HCT116 (cell line): ENCODE data around the gene FCMR. TPM values are rescaled to one million over a fixed set of nuclear protein-coding genes. Genes with fewer than 3 reads are reported as not detected.

ENCODE experiments used
- ATAC-seq: fragments of 200-7000 bp; cut with Tn5 transposase; 2 replicates; pipeline ENCODE4 v1.9.1; 2020; ENCODE audit warnings: mild to moderate bottlenecking, moderate library complexity
- BruUV-seq: library from RNA; stranded (reverse); fragments of 400-500 nt; replicated peaks from 2 replicates; lab custom pipeline; 2021; lab: Mats Ljungman, UMichigan
- CTCF ChIA-PET: fragments of 300-600 bp; sonication (Branson Sonifier 250); formaldehyde crosslinking; loops from one replicate; lab custom pipeline; 2021; ENCODE audit warnings: antibody characterized with exemption; lab: Charles Lee
- POLR2A ChIA-PET: fragments of 300-600, 350-600 bp; sonication (Branson Sonifier 250); formaldehyde crosslinking; loops from one replicate; lab custom pipeline; 2021; ENCODE audit warnings: antibody characterized with exemption; lab: Charles Lee
- RAD21 ChIA-PET, 2 experiments: fragments of 300-600 bp; sonication (Branson Sonifier 250); formaldehyde crosslinking; loops; one replicate each; lab custom pipeline; 2023; ENCODE audit warnings: low total read pairs in 2 of 2; ENCODE audit not compliant: uncharacterized antibody in 2 of 2, unreplicated experiment in 2 of 2, low non-redundant PET in 1 of 2; lab: Charles Lee
- DNase-seq: peaks from one replicate; pipeline ENCODE4 v3.0.0-alpha.2; 2010; ENCODE audit warnings: low read depth, low spot score
- H2AFZ ChIP-seq: fragments of 200-600 bp; shearing (Covaris generic), sonication (generic); 2 replicates; pipeline ENCODE4 v1.6.1; 2017; ENCODE audit warnings: low read depth, mixed run types, mixed read lengths, antibody characterized with exemption, low read length; ENCODE audit not compliant: poor library complexity, severe bottlenecking
- H3K27ac ChIP-seq: 2 replicates; pipeline ENCODE4 v1.5.1; 2012; ENCODE audit warnings: low read depth, low read length
- H3K27me3 ChIP-seq: fragments of 200-600 bp; sonication (generic); 2 replicates; pipeline ENCODE4 v1.6.1; 2016; ENCODE audit warnings: mixed run types, low read length, mixed read lengths; ENCODE audit not compliant: insufficient read depth
- H3K36me3 ChIP-seq, 2 experiments: fragments of 200-500 bp in 1 of 2; fragments of 200-600 bp in 1 of 2; sonication (Bioruptor generic) in 1 of 2; sonication (generic) in 1 of 2; 2 replicates each; pipeline versions ENCODE4 v1.5.1 to v1.6.1; 2014 to 2016; ENCODE audit warnings: low read length in 2 of 2, inconsistent platforms in 1 of 2, mixed read lengths in 1 of 2, mixed run types in 1 of 2; ENCODE audit not compliant: insufficient read depth in 2 of 2, control insufficient read depth in 1 of 2
- H3K4me1 ChIP-seq, 2 experiments: fragments of 200-600 bp in 1 of 2; sonication (generic) in 1 of 2; 2 replicates each; pipeline versions ENCODE4 v1.5.1 to v1.6.1; 2012 to 2017; ENCODE audit warnings: low read length in 2 of 2, inconsistent platforms in 1 of 2, mild to moderate bottlenecking in 1 of 2, mixed read lengths in 1 of 2, mixed run types in 1 of 2, moderate library complexity in 1 of 2; ENCODE audit not compliant: insufficient read depth in 2 of 2, control insufficient read depth in 1 of 2
- H3K4me2 ChIP-seq: fragments of 200-600 bp; sonication (generic); 2 replicates; pipeline ENCODE4 v1.6.1; 2017; ENCODE audit warnings: mixed run types, low read length, mixed read lengths
- H3K4me3 ChIP-seq, 2 experiments: fragments of 200-600 bp in 1 of 2; sonication (generic) in 1 of 2; replicated peaks in 1 of 2; 2 replicates each; pipeline ENCODE4 v1.5.1; 2011 to 2016; ENCODE audit warnings: low read length in 2 of 2, control low read depth in 1 of 2, low read depth in 1 of 2, mild to moderate bottlenecking in 1 of 2, mixed read lengths in 1 of 2, mixed run types in 1 of 2
- H3K79me2 ChIP-seq: fragments of 200-600 bp; sonication (generic); 2 replicates; pipeline ENCODE4 v1.6.1; 2017; ENCODE audit warnings: mild to moderate bottlenecking, mixed run types, low read length, moderate library complexity, mixed read lengths; ENCODE audit not compliant: insufficient read depth
- H3K9ac ChIP-seq: fragments of 200-600 bp; sonication (generic); 2 replicates; pipeline ENCODE4 v1.6.1; 2016; ENCODE audit warnings: low read length, mixed read lengths
- H3K9me2 ChIP-seq: fragments of 200-600 bp; sonication (generic), shearing (Covaris generic); 2 replicates; pipeline ENCODE4 v1.6.1; 2017; ENCODE audit warnings: mixed run types, mild to moderate bottlenecking, moderate library complexity; ENCODE audit not compliant: insufficient read depth
- H3K9me3 ChIP-seq, 2 experiments: fragments of 200-500 bp in 1 of 2; fragments of 200-600 bp in 1 of 2; sonication (Bioruptor generic) in 1 of 2; sonication (generic) in 1 of 2; 2 replicates each; pipeline ENCODE4 v1.6.1; 2014 to 2017; ENCODE audit warnings: low read length in 2 of 2, mixed read lengths in 2 of 2, inconsistent platforms in 1 of 2, low read depth in 1 of 2, mild to moderate bottlenecking in 1 of 2, mixed run types in 1 of 2, moderate library complexity in 1 of 2; ENCODE audit not compliant: control insufficient read depth in 1 of 2, insufficient read depth in 1 of 2
- H4K20me1 ChIP-seq: fragments of 200-600 bp; sonication (generic), shearing (Covaris generic); 2 replicates; pipeline ENCODE4 v1.6.1; 2017; ENCODE audit warnings: mixed run types, mild to moderate bottlenecking, moderate library complexity; ENCODE audit not compliant: insufficient read depth
- ELF1 ChIP-seq: IDR thresholded peaks from 2 replicates; pipeline ENCODE4 v1.6.1; 2012; ENCODE audit warnings: low read depth, borderline replicate concordance
- EZH2 ChIP-seq: fragments of 200-600 bp; sonication (generic); IDR thresholded peaks from 2 replicates; pipeline ENCODE4 v1.6.1; 2017; ENCODE audit warnings: antibody characterized with exemption, mixed run types
- EZH2phosphoT487 ChIP-seq: fragments of 200-600 bp; IDR thresholded peaks from 2 replicates; pipeline ENCODE4 v1.6.1; 2018; ENCODE audit warnings: antibody characterized with exemption, borderline replicate concordance
- MAX ChIP-seq: IDR thresholded peaks from 2 replicates; pipeline ENCODE4 v1.6.1; 2012
- POLR2AphosphoS5 ChIP-seq: IDR thresholded peaks from 2 replicates; pipeline ENCODE4 v1.6.1; 2011; ENCODE audit warnings: mild to moderate bottlenecking, low read depth, low read length, moderate library complexity
- SIN3A ChIP-seq: IDR thresholded peaks from 2 replicates; pipeline ENCODE4 v1.6.1; 2012; ENCODE audit warnings: low read depth
- TCF7L2 ChIP-seq: IDR thresholded peaks from 2 replicates; pipeline ENCODE4 v1.7.0; 2011; ENCODE audit warnings: borderline replicate concordance, inconsistent platforms; ENCODE audit not compliant: insufficient read depth, insufficient read length; ENCODE audit errors: extremely low read depth
- YY1 ChIP-seq: IDR thresholded peaks from 2 replicates; pipeline ENCODE4 v1.6.1; 2011; ENCODE audit warnings: low read length, low read depth, moderate library complexity, mild to moderate bottlenecking; ENCODE audit not compliant: insufficient replicate concordance; ENCODE audit errors: extremely low read depth
- intact Hi-C: fragments of 100-400 bp; cut with micrococcal nuclease; formaldehyde crosslinking; loops from 2 replicates; pipeline ENCODE4 v1.10.0; 2022
- total RNA-seq: library from RNA; stranded (reverse); gene quantifications from one replicate; pipeline ENCODE4 v1.2.1, GENCODE V29; 2021; ENCODE audit not compliant: unreplicated experiment
- TF ChIP-seq, protein P1 (sequence below): IDR thresholded peaks from 2 replicates; pipeline ENCODE4 v1.6.1; 2012; ENCODE audit warnings: low read depth

FCMR gene
- total RNA-seq, 1 experiment from 2014 or later, result 0.61 TPM

- Histone ChIP-seq H3K9ac (no peak overlapping the region), H3K4me2 (no peak overlapping the region), H3K27me3 (no peaks in the 10 kb centered on the region), H3K27ac (no peak overlapping the region), H4K20me1 (no peaks in the 10 kb centered on the region), H3K4me1 (peaks cover 0 to 9% of the 10 kb centered on the region in 2 experiments; a peak in 2 of 4 replicates), H3K36me3 (no peaks in the 10 kb centered on the region), H3K4me3 (no peak overlapping the region), H3K79me2 (no peaks in the 10 kb centered on the region), H2AFZ (no peak overlapping the region), H3K9me2 (no peaks in the 10 kb centered on the region), H3K9me3 (no peaks in the 10 kb centered on the region)
- ATAC-seq (peak; percentile 52; the same call in 1 of the 2 replicates), DNase-seq (no peak)
- RAD21 ChIA-PET, result no interaction called here
- BruUV-seq, result no TSS peak
- POLR2A ChIA-PET, result no interaction called here
- CTCF ChIA-PET, result interaction anchor here (1.1 to 1.7 kb wide), 3 partner anchors 8 to 13 kb away, joined by 3 to 5 read pairs (median 4); no protein-coding TSS in a partner anchor
- TF ChIP-seq MAX, result no peak
- TF ChIP-seq EZH2, result no peak
- TF ChIP-seq ELF1, result no peak
- TF ChIP-seq POLR2AphosphoS5, result no peak
- TF ChIP-seq SIN3A, result no peak
- TF ChIP-seq YY1, result no peak
- TF ChIP-seq TCF7L2, result no peak
- TF ChIP-seq EZH2phosphoT487, result no peak
- TF ChIP-seq, protein P1, sequence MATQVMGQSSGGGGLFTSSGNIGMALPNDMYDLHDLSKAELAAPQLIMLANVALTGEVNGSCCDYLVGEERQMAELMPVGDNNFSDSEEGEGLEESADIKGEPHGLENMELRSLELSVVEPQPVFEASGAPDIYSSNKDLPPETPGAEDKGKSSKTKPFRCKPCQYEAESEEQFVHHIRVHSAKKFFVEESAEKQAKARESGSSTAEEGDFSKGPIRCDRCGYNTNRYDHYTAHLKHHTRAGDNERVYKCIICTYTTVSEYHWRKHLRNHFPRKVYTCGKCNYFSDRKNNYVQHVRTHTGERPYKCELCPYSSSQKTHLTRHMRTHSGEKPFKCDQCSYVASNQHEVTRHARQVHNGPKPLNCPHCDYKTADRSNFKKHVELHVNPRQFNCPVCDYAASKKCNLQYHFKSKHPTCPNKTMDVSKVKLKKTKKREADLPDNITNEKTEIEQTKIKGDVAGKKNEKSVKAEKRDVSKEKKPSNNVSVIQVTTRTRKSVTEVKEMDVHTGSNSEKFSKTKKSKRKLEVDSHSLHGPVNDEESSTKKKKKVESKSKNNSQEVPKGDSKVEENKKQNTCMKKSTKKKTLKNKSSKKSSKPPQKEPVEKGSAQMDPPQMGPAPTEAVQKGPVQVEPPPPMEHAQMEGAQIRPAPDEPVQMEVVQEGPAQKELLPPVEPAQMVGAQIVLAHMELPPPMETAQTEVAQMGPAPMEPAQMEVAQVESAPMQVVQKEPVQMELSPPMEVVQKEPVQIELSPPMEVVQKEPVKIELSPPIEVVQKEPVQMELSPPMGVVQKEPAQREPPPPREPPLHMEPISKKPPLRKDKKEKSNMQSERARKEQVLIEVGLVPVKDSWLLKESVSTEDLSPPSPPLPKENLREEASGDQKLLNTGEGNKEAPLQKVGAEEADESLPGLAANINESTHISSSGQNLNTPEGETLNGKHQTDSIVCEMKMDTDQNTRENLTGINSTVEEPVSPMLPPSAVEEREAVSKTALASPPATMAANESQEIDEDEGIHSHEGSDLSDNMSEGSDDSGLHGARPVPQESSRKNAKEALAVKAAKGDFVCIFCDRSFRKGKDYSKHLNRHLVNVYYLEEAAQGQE, result no peak
- intact Hi-C loops, result no loop called here
Measured at GRCh38 chr1:206925106-206925736, 3.5 kb upstream of the FCMR start.
